Middle frontal gyrus (tissue), 1 donor: ENCODE results near the gene BCAS3.
"Not testable (repeated sequence)": the region's sequence is repeated elsewhere in the genome, so short reads cannot be mapped to it uniquely, and the experiment has no call there.

Source experiments
- DNase-seq: peaks from one replicate; pipeline ENCODE4 v3.0.0-alpha.2; 2015; ENCODE audit warnings: low spot score; ENCODE audit errors: extremely low spot score

Gene BCAS3

GRCh38 chr17:61122326-61122913 lies 444.8 kb downstream of the BCAS3 start:
- DNase-seq, result no peak

- DNase-seq, result no peak
Observed at GRCh38 chr17:61124562-61124961, 446.9 kb downstream of the BCAS3 start.

- DNase-seq, result no peak
Observed at GRCh38 chr17:61126473-61127249, 449.0 kb downstream of the BCAS3 start.

GRCh38 chr17:61127960-61128359 lies 450.3 kb downstream of the BCAS3 start:
- no peak for DNase-seq

- DNase-seq, result no peak
Observed at GRCh38 chr17:61128661-61129115, 451.0 kb downstream of the BCAS3 start.

- DNase-seq, result no peak
Observed at GRCh38 chr17:61129267-61130254, 451.9 kb downstream of the BCAS3 start.

GRCh38 chr17:61130330-61130729 lies 452.7 kb downstream of the BCAS3 start:
- no peak for DNase-seq

GRCh38 chr17:61131585-61131984 lies 453.9 kb downstream of the BCAS3 start:
- no peak for DNase-seq

GRCh38 chr17:61132524-61132923 lies 454.9 kb downstream of the BCAS3 start:
- no peak for DNase-seq

GRCh38 chr17:61133853-61134252 lies 456.2 kb downstream of the BCAS3 start:
- no peak for DNase-seq

- DNase-seq, result no peak
Observed at GRCh38 chr17:61134551-61135235, 457.0 kb downstream of the BCAS3 start.

- no peak for DNase-seq
Observed at GRCh38 chr17:61135782-61136181, 458.1 kb downstream of the BCAS3 start.

GRCh38 chr17:61136296-61136695 lies 458.6 kb downstream of the BCAS3 start:
- DNase-seq, result no peak

GRCh38 chr17:61139219-61139618 lies 461.6 kb downstream of the BCAS3 start:
- no peak for DNase-seq

GRCh38 chr17:61140081-61140786 lies 462.6 kb downstream of the BCAS3 start:
- no peak for DNase-seq

GRCh38 chr17:61143026-61143425 lies 465.4 kb downstream of the BCAS3 start:
- no peak for DNase-seq

GRCh38 chr17:61144137-61144536 lies 466.5 kb downstream of the BCAS3 start:
- no peak for DNase-seq

GRCh38 chr17:61144617-61145564 lies 467.2 kb downstream of the BCAS3 start:
- DNase-seq, result no peak

GRCh38 chr17:61146833-61147232 lies 469.2 kb downstream of the BCAS3 start:
- not testable (repeated sequence) for DNase-seq
